HG02840 (cell line): ENCODE measurements around the gene VARS1.
"Not testable (repeated sequence)": the region's sequence is repeated elsewhere in the genome, so short reads cannot be mapped to it uniquely, and the experiment has no call there.

Experiments used
- ATAC-seq: cut with Tn5 transposase; IDR thresholded peaks from one replicate; pipeline ENCODE4 v1.9.1; 2021; ENCODE audit warnings: mild to moderate bottlenecking, moderate library complexity, moderate number of reproducible peaks; ENCODE audit not compliant: unreplicated experiment, low FRiP score

Gene VARS1

GRCh38 chr6:31794866-31795615 lies 511 bp downstream of the VARS1 start:
- ATAC-seq = no peak

- no peak for ATAC-seq
These were observed 1.2 kb downstream of the VARS1 start for GRCh38 chr6:31794294-31794865.

- ATAC-seq = not testable (repeated sequence)
These were observed 1.7 kb downstream of the VARS1 start for GRCh38 chr6:31793927-31794245.

- ATAC-seq = no peak
These were observed 2.8 kb downstream of the VARS1 start for GRCh38 chr6:31792761-31793171.

- no peak for ATAC-seq
These were observed 3.5 kb downstream of the VARS1 start for GRCh38 chr6:31792090-31792374.

GRCh38 chr6:31791324-31792089 lies 4.0 kb downstream of the VARS1 start:
- no peak for ATAC-seq

- no peak for ATAC-seq
These were observed 10.1 kb downstream of the VARS1 start for GRCh38 chr6:31785475-31785874.

- no peak for ATAC-seq
These were observed 11.2 kb downstream of the VARS1 start for GRCh38 chr6:31784098-31784925.

- no peak for ATAC-seq
These were observed 13.3 kb downstream of the VARS1 start for GRCh38 chr6:31782126-31782855.

GRCh38 chr6:31781244-31782125 lies 14.1 kb downstream of the VARS1 start:
- ATAC-seq = no peak

GRCh38 chr6:31780507-31781243 lies 14.9 kb downstream of the VARS1 start:
- no peak for ATAC-seq

GRCh38 chr6:31779908-31780307 lies 15.6 kb downstream of the VARS1 start:
- ATAC-seq = no peak

- no peak for ATAC-seq
These were observed 16.3 kb downstream of the VARS1 start for GRCh38 chr6:31778999-31779885.

GRCh38 chr6:31778193-31778592 lies 17.4 kb downstream of the VARS1 start:
- ATAC-seq = no peak

GRCh38 chr6:31777667-31778050 lies 17.9 kb downstream of the VARS1 start:
- no peak for ATAC-seq

GRCh38 chr6:31776989-31777666 lies 18.4 kb downstream of the VARS1 start, which contains the start of gene VWA7:
Gene VWA7, minus strand, starts transcription at chr6:31777328. Its CDS starts 549 bp downstream, at chr6:31776779.
- ATAC-seq = no peak

- no peak for ATAC-seq
These were observed 19.0 kb downstream of the VARS1 start for GRCh38 chr6:31776485-31776988.
